ENCODE measurements around the gene MTMR12. TPM values are rescaled to one million over a fixed set of nuclear protein-coding genes. Genes with fewer than 3 reads are reported as not detected.

MTMR12 gene
- polyA plus RNA-seq, 1 donor (not counting 4 experiments of a cell fraction or from before 2014, with no cell fraction given): 17.1 TPM

DNA sequence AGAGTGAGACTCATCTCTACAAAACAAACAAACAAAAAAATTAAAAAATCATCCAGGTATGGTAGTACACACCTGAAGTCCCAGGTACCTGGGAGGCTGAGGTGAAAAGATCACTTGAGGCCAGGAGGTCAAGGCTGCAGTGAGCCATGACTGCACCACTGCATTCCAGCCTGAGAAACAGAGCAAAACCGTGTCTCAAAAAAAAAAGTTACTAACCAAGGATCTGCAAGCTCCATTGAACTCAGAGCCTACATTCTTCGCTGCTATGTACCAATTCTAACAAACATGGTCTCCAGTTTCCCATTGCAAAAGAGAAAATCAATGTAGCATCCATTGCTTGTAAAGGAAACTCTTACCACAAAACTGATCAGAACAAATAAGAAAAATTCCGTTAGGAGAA, 33.5 kb downstream of the MTMR12 start:
- peaks cover 6% of the 10 kb centered on the region for H3K4me1 ChIP-seq (ENCODE audit: control insufficient read depth, extremely low read depth, insufficient read depth, low read length)
- H3K4me2 ChIP-seq (ENCODE audit: control insufficient read depth, extremely low read depth, insufficient read depth, low read depth, low read length): no peak overlapping the region
- H3K36me3 ChIP-seq (ENCODE audit: control insufficient read depth in 2 of 2, extremely low read depth in 1 of 2, insufficient read depth in 2 of 2, low read length in 2 of 2): peaks cover 4 to 6% of the 10 kb centered on the region in 2 experiments
- no peaks in the 10 kb centered on the region for H3K9me1 ChIP-seq (ENCODE audit: control insufficient read depth, extremely low read depth, insufficient read depth, low read length)
- H3K9me3 ChIP-seq (ENCODE audit: control insufficient read depth, low read depth, low read length): no peaks in the 10 kb centered on the region
- H3K9ac ChIP-seq (ENCODE audit: control insufficient read depth, extremely low read depth, insufficient read depth, low read length): no peak overlapping the region
- H3K27ac ChIP-seq (ENCODE audit: control insufficient read depth, insufficient read depth, low read length): no peak overlapping the region
- no peaks in the 10 kb centered on the region for H4K20me1 ChIP-seq (ENCODE audit: control insufficient read depth, extremely low read depth, insufficient read depth, low read length)
- no peak overlapping the region for H2AFZ ChIP-seq (ENCODE audit: control insufficient read depth, low read length)
- peaks cover under 1% of the 10 kb centered on the region for H3K79me2 ChIP-seq (ENCODE audit: control insufficient read depth, insufficient read depth, low read length)
- no peaks in the 10 kb centered on the region for H3K27me3 ChIP-seq (ENCODE audit: control insufficient read depth, extremely low read depth, insufficient read depth, low read length)
- dilution Hi-C loops (cut with MboI; ENCODE audit: extremely low pct_ligation_motif_present, low sequenced_read_pairs): no loop called here
- DNase-seq (ENCODE audit: low read depth, low spot score) (no peak), FAIRE-seq (no peak)
- H3K4me3 ChIP-seq (ENCODE audit: control insufficient read depth in 2 of 3, extremely low read depth in 1 of 3, insufficient read depth in 2 of 3, low read depth in 1 of 3, low read length in 3 of 3): no peak overlapping the region
- TF ChIP-seq, protein P1, sequence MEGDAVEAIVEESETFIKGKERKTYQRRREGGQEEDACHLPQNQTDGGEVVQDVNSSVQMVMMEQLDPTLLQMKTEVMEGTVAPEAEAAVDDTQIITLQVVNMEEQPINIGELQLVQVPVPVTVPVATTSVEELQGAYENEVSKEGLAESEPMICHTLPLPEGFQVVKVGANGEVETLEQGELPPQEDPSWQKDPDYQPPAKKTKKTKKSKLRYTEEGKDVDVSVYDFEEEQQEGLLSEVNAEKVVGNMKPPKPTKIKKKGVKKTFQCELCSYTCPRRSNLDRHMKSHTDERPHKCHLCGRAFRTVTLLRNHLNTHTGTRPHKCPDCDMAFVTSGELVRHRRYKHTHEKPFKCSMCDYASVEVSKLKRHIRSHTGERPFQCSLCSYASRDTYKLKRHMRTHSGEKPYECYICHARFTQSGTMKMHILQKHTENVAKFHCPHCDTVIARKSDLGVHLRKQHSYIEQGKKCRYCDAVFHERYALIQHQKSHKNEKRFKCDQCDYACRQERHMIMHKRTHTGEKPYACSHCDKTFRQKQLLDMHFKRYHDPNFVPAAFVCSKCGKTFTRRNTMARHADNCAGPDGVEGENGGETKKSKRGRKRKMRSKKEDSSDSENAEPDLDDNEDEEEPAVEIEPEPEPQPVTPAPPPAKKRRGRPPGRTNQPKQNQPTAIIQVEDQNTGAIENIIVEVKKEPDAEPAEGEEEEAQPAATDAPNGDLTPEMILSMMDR (optimal IDR thresholded peaks at IDR 0.05 in 1 of 3, IDR thresholded peaks at IDR 0.05 in 1 of 3, conservative IDR thresholded peaks at IDR 0.05 in 1 of 3; ENCODE audit: extremely low read depth in 1 of 3, insufficient read depth in 2 of 3, low read length in 3 of 3): no peak
- no peak for TF ChIP-seq EZH2 (IDR thresholded peaks at IDR 0.05; ENCODE audit: low read length)

DNA sequence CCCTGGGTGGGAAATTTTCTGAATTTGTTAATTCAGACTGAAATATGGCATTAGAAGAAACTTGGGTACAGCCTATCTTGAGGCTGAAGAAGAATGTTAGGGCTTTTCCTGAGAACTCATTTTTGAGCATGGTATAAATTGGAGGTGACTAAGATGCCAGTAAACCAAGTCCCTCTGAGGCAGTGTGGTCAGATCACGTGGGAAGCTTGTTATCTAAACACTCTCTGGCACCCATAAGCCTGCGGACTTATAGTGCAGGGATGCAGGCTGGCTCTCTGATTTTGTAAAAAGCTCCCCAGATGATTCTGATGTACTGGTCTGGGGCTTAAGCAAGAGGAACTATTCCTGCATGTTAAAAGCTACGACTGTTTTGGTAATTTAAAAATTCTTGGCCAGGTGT, 34.3 kb downstream of the MTMR12 start:
- TF ChIP-seq EZH2 (IDR thresholded peaks at IDR 0.05; ENCODE audit: low read length): no peak
- TF ChIP-seq, protein P1 (optimal IDR thresholded peaks at IDR 0.05 in 1 of 3, IDR thresholded peaks at IDR 0.05 in 1 of 3, conservative IDR thresholded peaks at IDR 0.05 in 1 of 3; ENCODE audit: extremely low read depth in 1 of 3, insufficient read depth in 2 of 3, low read length in 3 of 3): no peak

More for the DNA sequence above, 34.3 kb downstream of the MTMR12 start:
- Histone ChIP-seq H3K36me3 (ENCODE audit: control insufficient read depth in 2 of 2, extremely low read depth in 1 of 2, insufficient read depth in 2 of 2, low read length in 2 of 2) (peaks cover 6 to 8% of the 10 kb centered on the region in 2 experiments), H3K9me1 (ENCODE audit: control insufficient read depth, extremely low read depth, insufficient read depth, low read length) (no peaks in the 10 kb centered on the region), H3K4me3 (ENCODE audit: control insufficient read depth in 2 of 3, extremely low read depth in 1 of 3, insufficient read depth in 2 of 3, low read depth in 1 of 3, low read length in 3 of 3) (no peak overlapping the region), H3K9ac (ENCODE audit: control insufficient read depth, extremely low read depth, insufficient read depth, low read length) (no peak overlapping the region), H3K4me1 (ENCODE audit: control insufficient read depth, extremely low read depth, insufficient read depth, low read length) (peaks cover 6% of the 10 kb centered on the region), H3K9me3 (ENCODE audit: control insufficient read depth, low read depth, low read length) (no peaks in the 10 kb centered on the region), H3K4me2 (ENCODE audit: control insufficient read depth, extremely low read depth, insufficient read depth, low read depth, low read length) (no peak overlapping the region), H3K27ac (ENCODE audit: control insufficient read depth, insufficient read depth, low read length) (no peak overlapping the region), H2AFZ (ENCODE audit: control insufficient read depth, low read length) (no peak overlapping the region), H4K20me1 (ENCODE audit: control insufficient read depth, extremely low read depth, insufficient read depth, low read length) (no peaks in the 10 kb centered on the region), H3K79me2 (ENCODE audit: control insufficient read depth, insufficient read depth, low read length) (no peaks in the 10 kb centered on the region), H3K27me3 (ENCODE audit: control insufficient read depth, extremely low read depth, insufficient read depth, low read length) (no peaks in the 10 kb centered on the region)
- DNase-seq (ENCODE audit: low read depth, low spot score) (no peak), FAIRE-seq (no peak)
- dilution Hi-C loops (cut with MboI; ENCODE audit: extremely low pct_ligation_motif_present, low sequenced_read_pairs): no loop called here
